GM12878 (cell line): Measurements from ENCODE around the gene ZNF768. TPM values are rescaled to one million over a fixed set of nuclear protein-coding genes. Genes with fewer than 3 reads are reported as not detected.

ENCODE experiments used
- ATAC-seq: fragments of 200-7000 bp; cut with Tn5 transposase; 3 replicates; pipeline ENCODE4 v1.9.1; 2020; ENCODE audit warnings: mild to moderate bottlenecking, moderate library complexity
- BruUV-seq: library from RNA; stranded (reverse); fragments of 400-500 nt; replicated peaks from 2 replicates; lab custom pipeline; 2021; lab: Mats Ljungman, UMichigan
- CTCF ChIA-PET: fragments of 300-600 bp; sonication (Branson Sonifier 250); formaldehyde crosslinking; extraction: SDS; loops from one replicate; lab custom pipeline; 2021; ENCODE audit warnings: inconsistent platforms; lab: Yijun Ruan, JAX
- POLR2A ChIA-PET: fragments of 350-600 bp; formaldehyde crosslinking; extraction: SDS; loops from one replicate; lab custom pipeline; 2021; ENCODE audit warnings: inconsistent platforms; lab: Charles Lee
- RAD21 ChIA-PET: fragments of 300-600 bp; sonication (Branson Sonifier 250); formaldehyde crosslinking; loops from one replicate; lab custom pipeline; 2023; ENCODE audit warnings: antibody characterized with exemption; ENCODE audit not compliant: unreplicated experiment; lab: Charles Lee
- SMC1A ChIA-PET: fragments of 300-600 bp; sonication (Branson Sonifier 250); formaldehyde crosslinking; loops from one replicate; lab custom pipeline; 2023; ENCODE audit not compliant: unreplicated experiment, uncharacterized antibody; lab: Charles Lee
- DNase-seq: peaks from one replicate; pipeline ENCODE4 v3.0.0-alpha.2; 2011; ENCODE audit warnings: low read depth, low spot score
- FAIRE-seq: peaks from 3 replicates; lab custom pipeline; 2011; peaks lifted over from hg19 to GRCh38; lab: Jason Lieb, UNC
- H2AFZ ChIP-seq: 2 replicates; pipeline ENCODE4 v1.6.0; 2011; ENCODE audit warnings: low read depth, low read length, control low read depth; ENCODE audit not compliant: control insufficient read depth
- H3K27ac ChIP-seq: 2 replicates; pipeline ENCODE4 v1.5.1; 2011; ENCODE audit warnings: control low read depth; ENCODE audit not compliant: control insufficient read depth, insufficient read depth
- H3K27me3 ChIP-seq, 2 experiments: replicated peaks in 1 of 2; 2 replicates each; pipeline versions ENCODE4 v1.6.0 to v1.6.1; 2011; ENCODE audit warnings: low read length in 1 of 2; ENCODE audit not compliant: control insufficient read depth in 2 of 2, insufficient read depth in 2 of 2
- H3K36me3 ChIP-seq, 2 experiments: 2 replicates each; pipeline ENCODE4 v1.5.1; 2011; ENCODE audit warnings: low read length in 1 of 2; ENCODE audit not compliant: control insufficient read depth in 2 of 2, insufficient read depth in 2 of 2
- H3K4me1 ChIP-seq: 2 replicates; pipeline ENCODE4 v1.6.1; 2011; ENCODE audit warnings: mild to moderate bottlenecking, low read length, moderate library complexity, mixed read lengths; ENCODE audit not compliant: control insufficient read depth, insufficient read depth
- H3K4me2 ChIP-seq: 2 replicates; pipeline ENCODE4 v1.6.0; 2011; ENCODE audit warnings: control low read depth; ENCODE audit not compliant: control insufficient read depth, insufficient read depth
- H3K4me3 ChIP-seq: fragments of 200-600 bp; sonication (generic); 2 replicates; pipeline ENCODE4 v1.5.1; 2016
- H3K79me2 ChIP-seq: 2 replicates; pipeline ENCODE4 v1.6.0; 2011; ENCODE audit warnings: low read length; ENCODE audit not compliant: control insufficient read depth, insufficient read depth
- H3K9ac ChIP-seq: 2 replicates; pipeline ENCODE4 v1.8.0; 2011; ENCODE audit warnings: low read length, control low read depth, mixed read lengths; ENCODE audit not compliant: control insufficient read depth, insufficient read depth
- H3K9me3 ChIP-seq: replicated peaks from 3 replicates; pipeline ENCODE4 v1.5.1; 2011; ENCODE audit warnings: mild to moderate bottlenecking, low read length; ENCODE audit not compliant: control insufficient read depth, insufficient read depth
- H4K20me1 ChIP-seq: 2 replicates; pipeline ENCODE4 v1.6.0; 2011; ENCODE audit not compliant: control insufficient read depth, insufficient read depth
- CREB1 ChIP-seq: IDR thresholded peaks from 2 replicates; pipeline ENCODE4 v1.6.1; 2012; ENCODE audit warnings: low read depth, mild to moderate bottlenecking, inconsistent platforms
- E2F8 ChIP-seq: fragments of 450-650 bp; IDR thresholded peaks from 2 replicates; pipeline ENCODE4 v1.6.1; 2018; ENCODE audit warnings: mild to moderate bottlenecking, low read depth, moderate library complexity; ENCODE audit not compliant: partially characterized antibody
- GABPA ChIP-seq: IDR thresholded peaks from 2 replicates; pipeline ENCODE4 v1.6.1; 2014; ENCODE audit warnings: antibody characterized with exemption, low read depth, mild to moderate bottlenecking, inconsistent platforms
- HDAC2 ChIP-seq: fragments of 200-600 bp; sonication (generic); IDR thresholded peaks from 2 replicates; pipeline ENCODE4 v1.6.1; 2017
- RBBP5 ChIP-seq: fragments of 200-600 bp; sonication (generic); conservative IDR thresholded peaks from 2 replicates; pipeline ENCODE4 v1.6.1; 2016
- ZNF217 ChIP-seq: fragments of 450-650 bp; IDR thresholded peaks from 2 replicates; pipeline ENCODE4 v1.6.1; 2017; ENCODE audit warnings: antibody characterized with exemption, mild to moderate bottlenecking
- WGBS: methylation state at CpG from one replicate; pipeline ENCODE4 v1.1.6; 2016; ENCODE audit warnings: low lambda C conversion rate; ENCODE audit not compliant: insufficient replicate concordance, insufficient coverage; ENCODE audit errors: missing lambda C conversion rate; 5-methylcytosine and 5-hydroxymethylcytosine counted together
- in situ Hi-C: fragments of 300-500 bp; cut with MboI; formaldehyde crosslinking; loops from 9 replicates; pipeline ENCODE4 v1.14.3; 2018; ENCODE audit warnings: mixed read lengths
- intact Hi-C: fragments of 100-400 bp; cut with micrococcal nuclease; formaldehyde crosslinking; loops from one replicate; pipeline ENCODE4 v1.14.2; 2022; ENCODE audit not compliant: unreplicated experiment
- polyA plus RNA-seq, 11 experiments: library from polyadenylated mRNA; depleted of rRNA in 4 of 11; unstranded in 6 of 11; stranded (reverse) in 5 of 11; fragments of >200 nt; fragmentation: Nextera tagmentation in 4 of 11; fragmentation: Illumina TruSeq in 1 of 11; extraction: Ambion mirVana in 4 of 11; extraction: Trizol in 1 of 11; gene quantifications; 1 replicate in 1 of 11; 2 replicates in 10 of 11; pipeline versions ENCODE4 v1.2.1 to v1.2.3, GENCODE V29; 2011 to 2016; ENCODE audit warnings: inconsistent platforms in 2 of 11, missing spikeins in 2 of 11, low read depth in 1 of 11
- total RNA-seq, 4 experiments: library from RNA; depleted of rRNA in 3 of 4; stranded (reverse); fragments of >200 nt in 3 of 4; fragmentation: Illumina TruSeq in 1 of 4; extraction: Trizol in 1 of 4; gene quantifications; 2 replicates each; pipeline versions ENCODE4 v1.2.1 to v1.2.3, GENCODE V29; 2013 to 2021

Gene ZNF768
- total and polyA plus RNA-seq, 10 of the 15 experiments (the other 5 are each of a cell fraction or from before 2014, with no cell fraction given): 0.05 to 23.1 (median 9.1) TPM

GRCh38 chr16:30533748-30534367, 7.5 kb upstream of the ZNF768 start (continued):
- TF ChIP-seq E2F8: no peak
- no peak for TF ChIP-seq CREB1
- TF ChIP-seq RBBP5: no peak
- TF ChIP-seq HDAC2: no peak

GRCh38 chr16:30533146-30533522, 6.8 kb upstream of the ZNF768 start:
- ChIA-PET POLR2A (interaction anchor here (0.6 to 5.2 kb wide), 8 partner anchors 26 to 381 kb away, joined by 3 to 109 read pairs (median 4); partner anchors contain the start of genes ITGAL, ZNF688 and ZNF764), SMC1A (interaction anchor here (4.2 to 4.7 kb wide), 3 partner anchors 24 to 103 kb away, joined by 32 to 47 read pairs (median 43); partner anchors contain the start of genes DCTPP1 and ZNF764)

More at GRCh38 chr16:30533146-30533522, 6.8 kb upstream of the ZNF768 start:
- H3K27me3 ChIP-seq: no peaks in the 10 kb centered on the region
- peaks cover 27% of the 10 kb centered on the region for H3K79me2 ChIP-seq
- RAD21 ChIA-PET: interaction anchor here (1.2 to 5.2 kb wide), 5 partner anchors 24 to 126 kb away, joined by 4 to 129 read pairs (median 44); partner anchors contain the start of genes DCTPP1, ZNF764 and ZNF771
- H3K4me1 ChIP-seq: peaks cover 8% of the 10 kb centered on the region
- H3K9me3 ChIP-seq: no peaks in the 10 kb centered on the region
- intact Hi-C loops (no loop called here), in situ Hi-C loops (no loop called here)
- CTCF ChIA-PET: interaction anchor here (1.2 to 4.7 kb wide), 7 partner anchors 24 to 117 kb away, joined by 3 to 81 read pairs (median 43); partner anchors contain the start of genes DCTPP1, PRR14, SEPHS2 and ZNF764
- ATAC-seq (no peak), FAIRE-seq (no peak), DNase-seq (no peak)
- TF ChIP-seq GABPA (no peak), ZNF217 (no peak)
- BruUV-seq: no TSS peak
- H3K36me3 ChIP-seq: peaks cover 2 to 3% of the 10 kb centered on the region in 2 experiments; a peak in 1 of 4 replicates
- 95% methylated on average over 11 of the region's 11 CpGs for WGBS
- H3K9ac ChIP-seq: no peak overlapping the region
- peak overlapping the region; percentile 90; the same call in 1 of the 2 replicates for H3K4me3 ChIP-seq
- H4K20me1 ChIP-seq: no peaks in the 10 kb centered on the region
- H3K4me2 ChIP-seq: peak overlapping the region; percentile 32; the same call in 1 of the 2 replicates
- H2AFZ ChIP-seq: no peak overlapping the region
- H3K27ac ChIP-seq: no peak overlapping the region
